Chondrocyte (in vitro differentiated cells): Measurements from ENCODE around the gene PRKD2. TPM values are rescaled to one million over a fixed set of nuclear protein-coding genes. Genes with fewer than 3 reads are reported as not detected.

Experiments used
- DNase-seq: peaks from one replicate; pipeline ENCODE4 v3.0.0; 2021; ENCODE audit warnings: mixed read lengths, low spot score
- H3K27ac Mint-ChIP-seq: one replicate; pipeline ENCODE4 v1.8.0; 2021; ENCODE audit warnings: mild to moderate bottlenecking, moderate library complexity, mixed read lengths; ENCODE audit not compliant: unreplicated experiment
- H3K27me3 Mint-ChIP-seq: 2 replicates; pipeline ENCODE4 v1.8.0; 2021; ENCODE audit warnings: low read depth, mixed read lengths
- H3K36me3 Mint-ChIP-seq: 2 replicates; pipeline ENCODE4 v1.8.0; 2021; ENCODE audit warnings: low read depth, mixed read lengths
- H3K4me1 Mint-ChIP-seq: 2 replicates; pipeline ENCODE4 v1.8.0; 2021; ENCODE audit warnings: low read depth, mild to moderate bottlenecking, mixed read lengths
- H3K4me3 Mint-ChIP-seq: one replicate; pipeline ENCODE4 v1.8.0; 2021; ENCODE audit warnings: mild to moderate bottlenecking, moderate library complexity, mixed read lengths; ENCODE audit not compliant: unreplicated experiment
- H3K9me3 Mint-ChIP-seq: 2 replicates; pipeline ENCODE4 v1.8.0; 2021; ENCODE audit warnings: low read depth, mixed read lengths
- total RNA-seq: library from RNA; stranded (reverse); gene quantifications from 3 replicates; pipeline ENCODE4 v1.2.1, GENCODE V29; 2021
- TF ChIP-seq, protein P1 (sequence below): fragments of 200-600 bp; sonication (generic); IDR thresholded peaks from 2 replicates; pipeline ENCODE4 v1.5.0; 2021; ENCODE audit warnings: antibody characterized with exemption, mild to moderate bottlenecking, moderate library complexity

Gene PRKD2
- total RNA-seq, 1 donor from 2014 or later: 23.3 TPM

DNA sequence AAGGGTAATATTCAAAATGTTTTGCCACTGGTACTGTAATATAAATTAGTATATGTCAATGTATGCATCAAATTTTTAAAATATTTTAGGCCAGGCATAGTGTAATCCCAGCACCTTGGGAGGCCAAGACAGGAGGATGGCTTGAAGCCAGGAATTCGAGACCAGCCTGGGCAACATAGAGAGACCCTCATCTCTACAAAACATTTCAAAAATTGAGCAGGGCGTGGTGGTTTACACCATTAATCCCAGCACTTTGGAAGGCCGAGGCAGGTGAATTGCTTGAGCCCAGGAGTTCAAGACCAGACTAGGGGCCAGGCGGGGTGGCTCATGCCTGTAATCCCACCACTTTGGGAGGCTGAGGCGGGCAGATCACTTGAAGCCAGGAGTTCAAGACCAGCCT, 43.4 kb upstream of the PRKD2 start:
- H3K27ac Mint-ChIP-seq: peak overlapping the region; percentile 12
- TF ChIP-seq, protein P1, sequence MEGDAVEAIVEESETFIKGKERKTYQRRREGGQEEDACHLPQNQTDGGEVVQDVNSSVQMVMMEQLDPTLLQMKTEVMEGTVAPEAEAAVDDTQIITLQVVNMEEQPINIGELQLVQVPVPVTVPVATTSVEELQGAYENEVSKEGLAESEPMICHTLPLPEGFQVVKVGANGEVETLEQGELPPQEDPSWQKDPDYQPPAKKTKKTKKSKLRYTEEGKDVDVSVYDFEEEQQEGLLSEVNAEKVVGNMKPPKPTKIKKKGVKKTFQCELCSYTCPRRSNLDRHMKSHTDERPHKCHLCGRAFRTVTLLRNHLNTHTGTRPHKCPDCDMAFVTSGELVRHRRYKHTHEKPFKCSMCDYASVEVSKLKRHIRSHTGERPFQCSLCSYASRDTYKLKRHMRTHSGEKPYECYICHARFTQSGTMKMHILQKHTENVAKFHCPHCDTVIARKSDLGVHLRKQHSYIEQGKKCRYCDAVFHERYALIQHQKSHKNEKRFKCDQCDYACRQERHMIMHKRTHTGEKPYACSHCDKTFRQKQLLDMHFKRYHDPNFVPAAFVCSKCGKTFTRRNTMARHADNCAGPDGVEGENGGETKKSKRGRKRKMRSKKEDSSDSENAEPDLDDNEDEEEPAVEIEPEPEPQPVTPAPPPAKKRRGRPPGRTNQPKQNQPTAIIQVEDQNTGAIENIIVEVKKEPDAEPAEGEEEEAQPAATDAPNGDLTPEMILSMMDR: no peak
- no peaks in the 10 kb centered on the region for H3K36me3 Mint-ChIP-seq

DNA sequence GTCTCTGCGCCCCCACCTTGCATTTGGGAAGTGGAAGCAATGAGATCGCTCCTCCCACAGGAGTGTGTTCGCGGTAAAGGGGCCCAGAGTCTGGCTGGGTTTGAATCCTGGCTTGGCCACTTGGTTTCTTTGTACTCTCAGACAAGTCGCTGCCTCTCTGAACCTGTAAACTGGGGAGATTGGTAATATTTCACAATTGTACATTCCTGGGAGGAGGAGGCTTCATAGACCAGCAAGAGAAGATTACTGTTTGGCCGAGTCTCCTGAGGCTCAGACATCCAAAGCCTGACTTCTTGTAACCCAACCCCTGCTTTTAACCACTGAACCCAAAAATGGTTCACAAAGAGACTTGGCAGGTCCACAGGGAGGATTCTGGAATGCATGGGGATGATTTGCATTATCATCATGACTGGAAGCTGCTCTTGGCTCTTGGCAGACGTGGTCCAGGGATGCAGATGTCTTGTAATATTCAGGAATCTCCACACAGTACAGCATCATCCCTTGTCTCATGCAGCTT, 43.0 kb upstream of the PRKD2 start:
- Mint-ChIP-seq H3K27ac (peak overlapping the region; percentile 70), H3K27me3 (no peaks in the 10 kb centered on the region), H3K9me3 (no peaks in the 10 kb centered on the region), H3K4me3 (no peak overlapping the region), H3K36me3 (no peaks in the 10 kb centered on the region), H3K4me1 (peaks cover 23% of the 10 kb centered on the region)
- no peak for DNase-seq
- TF ChIP-seq, protein P1: no peak

More for the DNA sequence above, 43.4 kb upstream of the PRKD2 start:
- Mint-ChIP-seq H3K27me3 (no peaks in the 10 kb centered on the region), H3K4me1 (peaks cover 20% of the 10 kb centered on the region), H3K4me3 (no peak overlapping the region), H3K9me3 (no peaks in the 10 kb centered on the region)
- no peak for DNase-seq

DNA sequence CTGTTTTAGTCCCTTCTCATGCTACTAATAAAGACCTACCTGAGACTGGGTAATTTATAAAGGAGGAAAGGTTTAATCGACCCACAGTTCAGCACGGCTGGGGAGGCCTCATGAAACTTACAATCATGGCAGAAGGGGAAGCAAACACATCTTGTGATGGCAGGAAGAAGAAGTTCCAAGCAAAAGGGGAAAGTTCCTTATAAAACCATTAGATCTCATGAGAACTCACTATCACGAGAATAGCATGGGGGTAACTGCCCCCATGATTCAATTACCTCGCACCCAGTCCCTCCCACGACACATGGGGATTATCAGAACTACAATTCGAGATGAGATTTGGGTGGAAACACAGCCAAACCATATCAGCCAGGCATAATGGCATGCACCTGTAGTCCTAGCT, 42.3 kb upstream of the PRKD2 start:
- H3K4me1 Mint-ChIP-seq: peaks cover 24% of the 10 kb centered on the region
- DNase-seq: no peak
- H3K27me3 Mint-ChIP-seq: no peaks in the 10 kb centered on the region
- H3K36me3 Mint-ChIP-seq: no peaks in the 10 kb centered on the region
- TF ChIP-seq, protein P1: no peak
- peak overlapping the region; percentile 70 for H3K27ac Mint-ChIP-seq
- no peak overlapping the region for H3K4me3 Mint-ChIP-seq
- no peaks in the 10 kb centered on the region for H3K9me3 Mint-ChIP-seq

DNA sequence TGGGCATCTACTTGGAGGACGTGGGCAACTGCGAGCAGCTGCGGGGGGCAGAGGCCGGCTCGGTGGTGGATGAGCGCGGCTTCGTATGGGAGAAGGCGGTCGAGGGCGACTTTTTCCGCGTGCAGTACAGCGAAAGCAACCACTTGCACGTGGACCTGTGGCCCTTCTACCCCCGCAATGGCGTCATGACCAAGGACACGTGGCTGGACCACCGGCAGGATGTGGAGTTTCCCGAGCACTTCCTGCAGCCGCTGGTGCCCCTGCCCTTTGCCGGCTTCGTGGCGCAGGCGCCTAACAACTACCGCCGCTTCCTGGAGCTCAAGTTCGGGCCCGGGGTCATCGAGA, 39.6 kb upstream of the PRKD2 start:
- no peak overlapping the region for H3K27ac Mint-ChIP-seq
- no peaks in the 10 kb centered on the region for H3K27me3 Mint-ChIP-seq
- DNase-seq: no peak

DNA sequence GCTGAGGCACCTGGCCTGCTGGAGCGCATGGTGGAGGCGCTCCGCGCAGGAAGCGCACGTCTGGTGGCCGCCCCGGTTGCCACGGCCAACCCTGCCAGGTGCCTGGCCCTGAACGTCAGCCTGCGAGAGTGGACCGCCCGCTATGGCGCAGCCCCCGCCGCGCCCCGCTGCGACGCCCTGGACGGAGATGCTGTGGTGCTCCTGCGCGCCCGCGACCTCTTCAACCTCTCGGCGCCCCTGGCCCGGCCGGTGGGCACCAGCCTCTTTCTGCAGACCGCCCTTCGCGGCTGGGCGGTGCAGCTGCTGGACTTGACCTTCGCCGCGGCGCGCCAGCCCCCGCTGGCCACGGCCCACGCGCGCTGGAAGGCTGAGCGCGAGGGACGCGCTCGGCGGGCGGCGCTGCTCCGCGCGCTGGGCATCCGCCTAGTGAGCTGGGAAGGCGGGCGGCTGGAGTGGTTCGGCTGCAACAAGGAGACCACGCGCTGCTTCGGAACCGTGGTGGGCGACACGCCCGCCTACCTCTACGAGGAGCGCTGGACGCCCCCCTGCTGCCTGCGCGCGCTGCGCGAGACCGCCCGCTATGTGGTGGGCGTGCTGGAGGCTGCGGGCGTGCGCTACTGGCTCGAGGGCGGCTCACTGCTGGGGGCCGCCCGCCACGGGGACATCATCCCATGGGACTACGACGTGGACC, 39.1 kb upstream of the PRKD2 start:
- peaks cover 19% of the 10 kb centered on the region for H3K4me1 Mint-ChIP-seq
- no peak overlapping the region for H3K27ac Mint-ChIP-seq
- DNase-seq: no peak
- H3K27me3 Mint-ChIP-seq: no peaks in the 10 kb centered on the region
- H3K9me3 Mint-ChIP-seq: no peaks in the 10 kb centered on the region
- TF ChIP-seq, protein P1: no peak
- peaks cover 4% of the 10 kb centered on the region for H3K36me3 Mint-ChIP-seq
- H3K4me3 Mint-ChIP-seq: no peak overlapping the region

More for the DNA sequence above, 39.6 kb upstream of the PRKD2 start:
- Mint-ChIP-seq H3K9me3 (no peaks in the 10 kb centered on the region), H3K4me3 (no peak overlapping the region), H3K36me3 (peaks cover 4% of the 10 kb centered on the region), H3K4me1 (peaks cover 23% of the 10 kb centered on the region)
- TF ChIP-seq, protein P1: no peak
